Dermis blood vessel endothelial cell (primary cell): ENCODE results near the gene GAB2. TPM values are rescaled to one million over a fixed set of nuclear protein-coding genes. Genes with fewer than 3 reads are reported as not detected.
A peak's percentile ranks its signal among the peaks of the same experiment; 100 is the strongest.
"Not testable (repeated sequence)": the region's sequence is repeated elsewhere in the genome, so short reads cannot be mapped to it uniquely, and the experiment has no call there.

ENCODE experiments used
- DNase-seq: peaks from one replicate; pipeline ENCODE4 v3.0.0; 2010
- total RNA-seq: library from RNA; depleted of rRNA; stranded (reverse); fragments of >200 nt; gene quantifications from 2 replicates; pipeline ENCODE4 v1.2.3, GENCODE V29; 2014

The GAB2 gene
- total RNA-seq, 1 donor from 2014 or later = 19.4 TPM

GRCh38 chr11:78311702-78312371 is 105.8 kb downstream of the GAB2 start:
- DNase-seq = no peak

GRCh38 chr11:78310500-78310909 is 107.1 kb downstream of the GAB2 start:
- DNase-seq = no peak

- DNase-seq = no peak
These were observed 113.4 kb downstream of the GAB2 start for GRCh38 chr11:78304201-78304600.

GRCh38 chr11:78300108-78300839 is 117.3 kb downstream of the GAB2 start:
- DNase-seq = no peak

- peak; percentile 59 for DNase-seq
These were observed 118.5 kb downstream of the GAB2 start for GRCh38 chr11:78299000-78299710.

- no peak for DNase-seq
These were observed 119.3 kb downstream of the GAB2 start for GRCh38 chr11:78298291-78298771.

- no peak for DNase-seq
These were observed 121.4 kb downstream of the GAB2 start for GRCh38 chr11:78295991-78296930.

GRCh38 chr11:78295347-78295746 is 122.3 kb downstream of the GAB2 start:
- no peak for DNase-seq

- not testable (repeated sequence) for DNase-seq
These were observed 123.5 kb downstream of the GAB2 start for GRCh38 chr11:78294100-78294499.

- no peak for DNase-seq
These were observed 124.1 kb downstream of the GAB2 start for GRCh38 chr11:78293536-78293935.

- DNase-seq = no peak
These were observed 125.4 kb downstream of the GAB2 start for GRCh38 chr11:78292109-78292803.

- DNase-seq = no peak
These were observed 126.0 kb downstream of the GAB2 start for GRCh38 chr11:78291503-78292108.

- no peak for DNase-seq
These were observed 127.1 kb downstream of the GAB2 start for GRCh38 chr11:78290293-78291176.

GRCh38 chr11:78289552-78290292 is 127.9 kb downstream of the GAB2 start:
- DNase-seq = no peak

GRCh38 chr11:78284260-78284659 is 133.4 kb downstream of the GAB2 start:
- no peak for DNase-seq

GRCh38 chr11:78282821-78283220 is 134.8 kb downstream of the GAB2 start:
- DNase-seq = no peak

- DNase-seq = no peak
These were observed 136.1 kb downstream of the GAB2 start for GRCh38 chr11:78281511-78281910.

GRCh38 chr11:78277314-78277994 is 140.2 kb downstream of the GAB2 start:
- DNase-seq = peak; percentile 44

- DNase-seq = no peak
These were observed 141.3 kb downstream of the GAB2 start for GRCh38 chr11:78276311-78276710.
